ENCODE measurements around the gene LYPD5. TPM values are rescaled to one million over a fixed set of nuclear protein-coding genes. Genes with fewer than 3 reads are reported as not detected.

The LYPD5 gene
- total RNA-seq, 1 experiment from 2014 or later: 0.24 TPM

DNA sequence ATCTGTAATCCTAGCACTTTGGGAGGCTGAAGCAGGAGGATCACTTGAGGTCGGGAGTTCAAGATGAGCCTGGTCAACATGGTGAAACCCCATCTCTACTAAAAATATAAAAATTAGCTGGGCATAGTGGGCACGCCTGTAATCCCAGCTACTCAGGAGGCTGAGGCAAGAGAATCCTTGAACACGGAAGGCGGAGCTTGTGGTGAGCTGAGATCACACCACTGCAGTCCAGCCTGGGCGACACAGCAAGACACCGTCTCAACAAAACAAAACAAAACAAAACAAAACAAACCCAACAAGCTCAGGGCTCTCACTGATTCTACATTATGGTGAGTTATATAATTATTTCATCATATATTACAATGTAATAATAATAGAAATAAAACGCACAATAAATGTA lies 4.2 kb upstream of the LYPD5 start:
- peak; percentile 43 for DNase-seq (ENCODE audit: low read depth)

DNA sequence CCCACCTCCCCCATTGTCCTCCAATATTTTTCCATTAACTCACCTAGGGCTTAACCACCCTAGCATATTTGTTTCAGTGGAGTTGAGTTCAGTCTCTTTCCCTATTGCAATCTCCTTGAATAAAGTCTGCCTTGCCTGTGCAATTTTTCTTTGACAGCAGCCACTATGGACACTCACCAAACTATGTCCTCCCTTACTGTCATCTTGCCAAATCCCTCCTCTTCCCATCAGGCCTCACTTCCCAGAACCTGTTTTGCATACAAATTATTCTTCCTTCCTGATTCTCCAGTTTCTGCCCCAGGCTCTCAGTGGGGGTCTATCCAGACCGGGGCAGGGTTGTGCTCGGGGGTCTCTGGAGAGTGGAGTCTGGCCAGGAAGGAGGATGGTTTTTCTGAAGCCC lies 2.2 kb upstream of the LYPD5 start:
- DNase-seq (ENCODE audit: low read depth): no peak

DNA sequence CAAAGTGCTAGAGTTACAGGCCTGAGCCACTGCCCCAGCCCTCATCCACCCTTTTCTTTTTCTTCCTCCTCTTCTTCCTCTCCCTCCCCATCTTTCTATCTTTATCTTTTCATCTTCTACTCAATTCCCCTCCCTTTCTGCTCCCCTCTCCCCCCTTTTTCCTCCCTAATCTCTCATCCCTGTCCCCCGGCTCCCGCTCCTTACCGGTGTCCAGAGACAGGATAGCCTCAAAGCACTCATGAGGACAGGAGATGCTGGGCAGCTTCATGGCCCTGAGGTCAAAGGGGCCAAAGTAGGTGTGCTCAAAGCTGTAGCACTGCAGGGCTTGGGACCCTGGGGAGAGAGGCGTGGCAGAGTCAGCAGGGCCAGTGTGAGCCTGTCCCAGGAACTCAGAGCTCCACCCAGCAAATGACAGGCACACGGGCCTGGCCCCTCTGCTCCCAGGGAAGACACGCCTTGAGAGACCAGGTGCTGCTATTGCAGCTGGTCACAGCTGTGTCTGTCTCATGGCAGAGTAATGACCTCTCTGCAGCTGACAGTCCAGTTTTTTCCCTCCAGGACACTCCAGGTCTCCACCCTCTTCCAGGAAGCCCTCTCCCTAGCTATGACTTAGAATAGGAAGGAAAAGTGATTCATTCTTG lies 2.6 kb downstream of the LYPD5 start:
- no peak for DNase-seq (ENCODE audit: low read depth)

DNA sequence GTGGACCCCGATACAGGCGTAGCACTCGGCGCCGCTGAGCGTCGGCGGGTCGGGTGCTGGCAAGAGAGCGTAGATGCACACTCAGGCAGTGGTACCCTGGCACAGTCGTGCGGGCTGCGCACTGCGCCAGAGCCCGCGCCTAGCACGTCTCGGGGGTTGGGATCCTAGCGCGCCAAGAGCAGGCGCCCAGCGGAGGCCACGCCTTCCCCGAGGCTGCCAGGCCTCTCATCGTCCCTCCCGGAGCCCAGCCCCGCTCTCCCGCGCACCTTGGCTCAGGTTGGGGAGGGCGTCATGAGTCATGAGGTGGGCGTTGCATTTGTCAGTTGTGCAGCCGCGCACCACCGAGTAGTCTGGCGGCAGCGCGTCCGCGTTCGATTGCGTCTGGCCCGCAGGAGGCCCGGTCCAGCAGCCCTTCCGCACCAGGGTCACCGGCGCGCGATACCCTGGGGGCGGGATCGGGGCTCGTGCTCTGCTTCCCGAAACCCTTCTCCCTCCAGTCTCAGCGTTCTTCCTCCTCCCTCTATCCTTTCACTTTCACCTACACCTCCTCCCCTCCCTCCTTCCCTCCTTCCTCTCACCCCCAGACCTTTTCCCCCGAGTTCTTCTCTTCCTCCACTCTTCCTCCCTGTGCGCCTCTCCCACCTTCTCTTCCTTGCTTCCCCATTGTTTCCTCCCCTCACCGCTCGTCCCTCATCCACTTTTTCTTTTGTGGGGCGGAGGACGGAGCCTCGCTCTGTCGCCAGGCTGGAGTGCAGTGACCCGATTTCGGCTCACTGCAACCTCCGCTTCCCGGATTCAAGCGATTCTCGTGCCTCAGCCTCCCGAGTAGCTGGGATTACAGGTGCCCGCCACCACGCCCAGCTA lies 3.5 kb downstream of the LYPD5 start:
- DNase-seq (ENCODE audit: low read depth): no peak

DNA sequence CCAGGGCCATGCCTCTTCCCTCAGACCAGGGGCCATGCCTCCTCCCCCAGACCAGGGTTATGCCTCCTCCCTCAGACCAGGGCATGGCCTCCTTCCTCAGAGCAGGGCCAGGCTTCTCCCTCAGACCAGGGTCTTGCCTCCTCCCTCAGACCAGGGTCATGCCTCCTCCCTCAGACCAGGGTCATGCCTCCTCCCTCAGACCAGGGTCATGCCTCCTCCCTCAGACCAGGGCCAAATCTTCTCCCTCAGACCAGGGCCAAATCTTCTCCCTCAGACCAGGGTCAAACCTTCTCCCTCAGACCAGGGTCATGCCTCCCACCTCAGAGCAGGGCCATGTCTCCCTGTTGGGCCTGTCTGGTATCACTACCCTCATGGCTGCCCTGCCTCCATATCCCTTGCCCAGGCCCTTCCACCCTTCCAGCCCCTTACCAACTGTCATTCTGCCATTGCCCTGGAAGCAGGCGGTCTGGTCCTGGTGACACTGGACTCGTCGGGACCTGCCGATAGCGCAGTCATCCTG lies 4.2 kb downstream of the LYPD5 start:
- DNase-seq (ENCODE audit: low read depth): no peak

DNA sequence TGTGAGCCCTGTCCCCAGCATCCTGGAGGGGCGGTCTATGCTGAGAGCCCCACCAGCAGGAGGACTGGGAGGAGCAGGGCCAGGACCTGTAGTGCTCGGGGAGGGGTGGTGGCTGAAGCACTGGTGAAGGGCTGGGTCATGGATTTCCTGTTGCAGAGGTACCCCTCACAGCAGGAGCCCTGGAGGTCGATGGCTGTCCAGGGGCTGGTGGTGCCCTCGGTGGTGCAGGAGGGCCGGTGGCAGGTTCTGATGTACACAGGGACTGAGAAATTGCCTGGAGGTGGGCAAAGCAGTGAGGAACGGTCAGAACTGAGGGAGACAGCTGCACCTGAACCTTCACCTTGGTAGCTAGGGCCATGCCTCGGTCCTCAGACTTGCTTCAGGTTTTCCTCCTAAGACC lies 4.7 kb downstream of the LYPD5 start:
- DNase-seq (ENCODE audit: low read depth): no peak

DNA sequence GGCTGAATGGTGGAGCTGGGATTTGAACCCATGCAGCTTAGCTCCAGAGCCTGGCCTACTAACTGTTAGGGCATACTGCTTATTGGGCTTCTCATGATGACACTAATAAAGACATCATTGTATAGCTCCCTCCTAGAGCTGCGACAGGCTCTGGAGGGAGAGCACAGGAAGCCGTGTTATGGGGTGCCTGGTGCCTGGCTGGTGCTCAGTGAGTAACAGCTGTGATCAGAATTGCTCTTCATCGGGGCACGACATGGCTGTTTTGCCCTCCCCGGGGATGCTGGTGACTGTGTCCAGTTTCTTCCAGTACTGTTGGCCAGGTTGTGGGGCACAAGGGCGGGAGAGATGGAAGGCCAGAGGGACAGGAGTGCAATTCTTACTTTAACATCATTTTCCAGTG lies 5.1 kb downstream of the LYPD5 start:
- DNase-seq (ENCODE audit: low read depth): no peak

DNA sequence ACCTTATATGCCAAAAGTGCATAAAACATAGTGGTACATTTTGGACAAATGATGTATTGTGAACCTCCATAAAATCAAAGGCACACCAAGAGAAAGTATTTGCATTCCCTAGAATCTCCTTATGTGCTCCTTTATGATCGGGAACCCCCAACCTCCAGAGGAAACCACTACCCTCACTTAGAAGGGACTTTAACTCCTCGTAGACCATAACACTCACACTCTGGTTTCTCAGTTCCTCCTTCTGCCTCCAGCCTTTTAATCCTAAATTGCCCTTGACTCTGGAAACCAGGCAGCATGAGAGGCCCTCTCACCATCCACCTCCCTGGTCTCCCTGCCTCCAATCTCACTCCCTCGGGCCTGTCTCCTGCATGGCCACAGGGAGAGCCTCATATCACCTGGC lies 11.7 kb downstream of the LYPD5 start:
- no peak for DNase-seq (ENCODE audit: low read depth)

DNA sequence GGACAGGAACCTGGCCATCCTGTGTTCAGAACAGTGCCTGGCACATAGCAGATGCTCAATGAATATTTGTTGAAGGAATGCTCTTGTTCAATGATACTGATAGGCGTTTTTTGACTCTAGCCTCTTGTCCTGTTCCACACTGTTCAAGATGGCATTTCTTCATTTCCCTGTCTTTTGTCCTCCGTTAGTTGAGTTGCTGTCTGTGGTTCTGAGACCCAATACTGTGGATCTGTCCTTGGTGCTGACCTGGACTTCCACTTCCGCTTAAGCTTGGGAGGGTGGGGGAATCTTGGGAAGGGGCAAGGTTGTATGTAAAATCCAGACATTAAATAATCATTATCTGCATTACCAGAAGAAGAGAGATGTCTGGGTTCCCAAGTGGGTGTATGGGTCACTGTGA lies 13.2 kb downstream of the LYPD5 start:
- DNase-seq (ENCODE audit: low read depth): peak; percentile 55

DNA sequence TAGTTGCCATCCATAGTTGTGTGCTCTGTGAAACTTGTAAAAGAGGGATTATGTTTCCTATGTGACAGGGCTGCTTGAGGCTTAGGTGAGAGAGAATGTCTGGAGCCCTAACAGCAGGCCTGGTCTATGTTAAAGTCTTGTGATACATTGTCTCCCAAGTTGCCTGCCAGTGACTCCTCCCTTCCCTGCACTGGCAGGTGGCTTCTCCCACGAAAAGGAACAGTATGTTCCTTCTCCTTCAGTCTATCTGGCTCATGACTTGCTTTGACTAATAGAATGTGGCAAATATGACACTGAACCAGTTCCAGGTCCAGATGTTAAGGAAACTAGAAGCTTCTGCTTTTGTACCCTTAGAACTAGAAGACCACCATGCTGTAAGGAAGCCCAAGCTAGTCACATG lies 15.6 kb downstream of the LYPD5 start:
- DNase-seq (ENCODE audit: low read depth): no peak

DNA sequence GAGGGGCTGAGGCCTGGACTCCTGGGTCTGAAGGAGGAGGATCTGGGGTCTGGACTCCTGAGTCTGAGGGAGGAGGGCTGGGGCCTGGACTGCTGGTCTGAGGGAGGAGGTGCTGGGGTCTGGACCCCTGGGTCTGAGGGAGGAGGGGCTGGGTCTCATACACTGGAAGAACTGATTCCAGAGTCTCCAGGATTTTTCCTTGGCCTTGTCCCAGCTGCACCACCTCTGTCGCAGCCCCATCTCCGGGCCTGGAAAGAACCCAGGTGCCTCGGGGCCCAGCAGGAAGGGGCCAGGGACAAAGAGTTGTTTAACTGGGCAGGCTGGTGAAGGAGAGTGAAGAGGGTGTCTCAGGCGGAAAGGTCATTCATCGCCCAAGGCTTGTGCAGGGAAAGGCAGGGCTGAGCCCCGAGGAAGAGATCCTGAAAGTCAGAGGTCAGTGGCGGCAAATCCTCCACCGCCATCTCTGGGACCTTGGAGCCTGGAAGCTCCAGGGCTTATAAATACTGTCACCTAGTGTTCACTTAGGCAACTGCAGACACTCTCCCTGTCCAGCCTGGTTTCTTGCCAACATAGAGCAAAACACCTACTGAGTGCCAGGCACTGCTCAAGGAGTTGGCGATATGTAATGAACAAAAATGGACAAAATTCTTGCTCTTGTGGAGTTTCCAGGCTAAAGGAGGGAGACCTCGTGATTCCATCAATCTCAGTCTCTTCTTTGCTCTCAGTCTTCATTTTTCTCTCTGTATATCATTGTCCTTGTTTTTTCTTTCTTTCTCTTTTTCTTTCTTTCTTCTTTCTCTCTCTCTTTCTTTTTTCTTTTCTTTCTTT lies 17.1 kb downstream of the LYPD5 start:
- peak; percentile 92 for DNase-seq (ENCODE audit: low read depth)

DNA sequence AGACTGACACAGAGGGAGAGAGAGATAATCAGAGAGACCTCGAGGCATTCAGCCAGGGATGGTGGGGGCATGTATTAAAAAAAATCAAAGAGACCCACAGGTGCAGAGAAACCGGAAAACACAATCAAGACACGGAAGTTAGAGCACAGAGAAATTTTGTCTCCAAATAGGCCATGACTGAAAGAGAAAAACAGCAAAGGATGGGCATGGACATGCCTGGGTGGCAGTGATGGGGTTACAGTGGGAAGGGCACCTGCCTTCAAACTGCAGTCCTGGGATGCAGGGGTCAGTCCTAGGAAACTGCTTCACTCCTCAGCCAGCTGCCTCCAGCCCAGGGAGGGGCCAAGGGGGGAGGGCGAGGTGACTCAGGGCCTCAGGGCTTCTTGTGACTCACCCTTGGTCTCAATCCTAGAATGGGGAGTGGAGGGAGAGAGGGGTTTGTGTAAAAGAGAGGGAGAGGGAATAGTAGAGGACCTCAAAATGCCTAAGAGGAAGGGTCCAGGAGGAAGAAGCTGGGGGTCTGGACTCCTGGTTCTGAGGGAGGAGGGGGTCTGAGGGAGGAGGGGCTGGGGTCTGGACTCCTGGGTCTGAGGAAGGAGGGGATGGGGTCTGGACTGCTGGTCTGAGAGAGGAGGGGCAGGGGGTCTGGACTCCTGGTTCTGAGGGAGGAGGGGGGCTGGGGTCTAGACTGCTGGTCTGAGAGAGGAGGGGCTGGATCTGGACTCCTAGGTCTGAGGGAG lies 17.8 kb downstream of the LYPD5 start:
- peak; percentile 94 for DNase-seq (ENCODE audit: low read depth)

DNA sequence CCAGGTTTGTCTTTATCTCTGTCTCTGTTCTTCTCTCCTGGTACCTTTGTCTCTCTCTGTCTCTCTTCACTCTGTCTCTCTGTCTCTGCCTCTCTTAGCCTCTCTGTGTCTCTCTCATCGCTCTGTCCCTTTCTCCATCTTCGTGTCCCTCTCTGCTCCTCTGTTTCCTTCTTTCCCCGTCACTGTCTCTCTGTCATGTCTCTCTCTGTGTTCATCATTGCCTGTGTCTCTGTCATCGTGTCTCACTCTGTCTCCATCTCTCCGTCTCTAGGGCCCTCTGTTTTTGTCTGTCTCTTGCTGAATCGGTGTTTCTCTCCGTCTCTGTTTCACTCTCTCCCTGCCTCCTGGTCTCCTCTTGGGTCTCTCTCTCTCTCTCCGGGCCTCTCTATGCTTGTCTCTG lies 18.6 kb downstream of the LYPD5 start:
- no peak for DNase-seq (ENCODE audit: low read depth)

DNA sequence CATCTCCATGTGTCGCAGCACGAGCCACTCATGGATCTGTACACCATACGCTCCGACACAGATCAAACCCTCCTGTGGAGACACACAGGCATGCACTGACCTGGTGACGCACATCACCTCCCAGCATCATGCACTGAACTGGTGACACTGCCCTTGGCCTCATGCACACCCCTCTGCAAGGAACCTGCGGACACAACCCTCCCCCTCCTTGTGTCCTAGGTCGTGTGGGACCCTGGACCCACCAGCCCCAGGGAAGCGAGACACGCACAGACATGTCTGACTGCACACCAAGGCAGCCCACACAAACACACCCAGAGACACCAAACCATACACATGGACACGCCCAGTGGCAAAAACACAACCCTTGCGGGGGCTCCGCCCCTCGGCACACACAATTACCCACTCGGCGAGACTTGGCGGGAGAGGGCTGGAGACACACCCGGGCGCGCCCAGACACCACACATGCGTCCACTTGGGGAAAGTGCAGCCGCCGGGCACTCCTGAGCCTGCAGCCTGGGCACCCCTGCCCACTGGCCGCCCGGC lies 19.5 kb downstream of the LYPD5 start:
- DNase-seq (ENCODE audit: low read depth): no peak

DNA sequence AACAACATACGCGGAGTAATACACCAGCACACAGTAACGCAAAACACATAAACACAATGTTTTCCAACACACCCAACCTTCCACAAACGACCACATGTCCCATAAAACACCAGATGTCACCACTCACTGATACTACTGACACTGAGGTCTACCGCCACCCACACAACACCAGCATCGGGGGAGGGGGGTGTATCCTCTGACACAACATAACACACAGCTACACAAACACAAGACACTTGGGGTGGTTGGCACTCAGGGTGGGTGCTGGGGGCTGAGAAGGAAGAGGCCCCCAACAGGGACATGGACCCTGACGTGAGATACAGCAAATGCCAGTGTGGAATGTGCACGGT lies 20.0 kb downstream of the LYPD5 start:
- no peak for DNase-seq (ENCODE audit: low read depth)

DNA sequence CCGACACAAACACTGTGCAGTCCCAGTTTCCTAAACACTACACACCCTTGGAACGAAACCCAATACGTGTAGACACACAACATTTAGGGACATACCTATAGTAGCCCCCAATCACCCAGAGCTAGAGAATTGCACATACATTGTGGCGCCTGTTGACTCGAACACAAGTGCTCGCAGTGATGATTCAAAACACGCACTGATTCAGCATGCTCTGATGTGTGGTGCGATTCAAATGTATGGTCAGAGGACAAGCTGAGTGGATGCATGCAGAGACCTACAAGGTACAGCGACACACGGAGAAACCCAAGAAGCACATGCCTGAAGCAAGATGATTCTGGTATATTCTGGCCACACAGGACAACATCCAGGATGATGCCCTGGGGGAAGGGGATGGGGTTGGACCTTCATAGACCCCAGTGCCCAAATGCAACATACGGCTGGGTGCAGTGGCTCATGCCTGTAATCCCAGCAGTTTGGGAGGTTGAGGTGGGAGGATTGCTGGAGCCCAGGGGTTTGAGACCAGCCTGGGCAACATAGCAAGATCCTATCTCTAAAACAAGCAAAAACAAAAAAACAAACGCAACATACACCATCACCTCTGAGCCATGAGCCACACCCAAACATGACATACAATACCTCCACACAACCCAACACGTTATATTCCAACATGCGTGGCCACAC lies 20.5 kb downstream of the LYPD5 start:
- no peak for DNase-seq (ENCODE audit: low read depth)

DNA sequence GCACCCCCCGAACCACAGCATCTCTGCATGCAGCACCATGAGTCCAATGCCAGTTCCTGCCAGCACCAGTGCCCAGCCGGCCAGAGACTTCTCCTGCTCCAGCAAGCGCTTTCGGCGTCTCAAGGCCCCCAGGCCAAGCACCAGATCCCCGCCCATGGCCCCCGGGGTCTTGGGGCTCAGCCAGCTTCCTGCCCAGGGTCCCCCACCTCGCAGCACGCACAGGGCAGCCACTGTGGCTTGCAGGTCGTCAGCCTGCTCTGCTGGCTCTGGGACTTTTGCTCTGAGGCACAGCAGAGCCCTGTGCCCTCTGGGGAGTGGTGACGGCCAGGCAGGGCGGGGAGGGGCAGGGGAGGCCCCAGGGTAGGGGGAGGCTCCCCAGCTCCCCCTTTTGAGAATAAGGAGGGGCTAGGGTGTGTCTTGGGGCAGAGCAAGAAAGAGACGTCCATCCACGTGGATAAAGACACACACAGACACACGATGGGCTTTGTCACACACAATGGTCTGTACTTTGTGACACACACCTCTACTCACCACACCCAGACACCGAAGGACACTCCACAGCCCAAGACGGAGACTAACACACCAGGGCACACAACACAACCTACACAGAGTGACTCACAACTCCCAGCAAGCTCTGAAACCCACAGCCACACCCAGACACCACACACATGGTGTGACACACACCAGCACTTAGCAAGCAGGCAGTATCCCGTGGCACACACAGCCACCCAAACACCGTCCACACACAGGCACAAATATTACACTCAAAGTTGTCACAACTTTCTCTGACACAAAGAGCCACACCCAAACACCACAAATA lies 21.3 kb downstream of the LYPD5 start, which contains the start of gene KCNN4:
TSS of gene KCNN4 (minus strand) at position 268 of the 820 bp plus-strand sequence. CDS start at position 156, 112 bp downstream.
- DNase-seq (ENCODE audit: low read depth): peak; percentile 92

DNA sequence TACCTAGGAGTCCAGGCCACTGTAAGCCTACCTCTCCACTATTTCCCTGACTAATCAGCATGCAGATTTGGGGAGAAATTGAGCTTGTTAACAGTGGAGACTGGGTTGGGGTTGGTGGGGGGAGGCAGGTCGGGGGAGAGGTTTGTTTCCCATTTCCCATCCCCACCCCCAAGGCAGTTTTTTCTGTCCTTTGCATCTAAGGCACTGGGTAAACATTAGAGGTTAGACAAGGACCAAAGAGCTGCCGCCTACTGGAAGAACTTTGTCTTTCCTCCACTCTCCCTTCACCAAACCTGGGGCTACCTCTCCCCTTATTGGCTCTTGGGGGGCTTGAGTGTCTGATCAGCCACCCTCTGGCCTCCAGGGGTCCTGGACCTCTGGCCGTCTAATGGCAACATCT lies 22.4 kb downstream of the LYPD5 start:
- peak; percentile 44 for DNase-seq (ENCODE audit: low read depth)

DNA sequence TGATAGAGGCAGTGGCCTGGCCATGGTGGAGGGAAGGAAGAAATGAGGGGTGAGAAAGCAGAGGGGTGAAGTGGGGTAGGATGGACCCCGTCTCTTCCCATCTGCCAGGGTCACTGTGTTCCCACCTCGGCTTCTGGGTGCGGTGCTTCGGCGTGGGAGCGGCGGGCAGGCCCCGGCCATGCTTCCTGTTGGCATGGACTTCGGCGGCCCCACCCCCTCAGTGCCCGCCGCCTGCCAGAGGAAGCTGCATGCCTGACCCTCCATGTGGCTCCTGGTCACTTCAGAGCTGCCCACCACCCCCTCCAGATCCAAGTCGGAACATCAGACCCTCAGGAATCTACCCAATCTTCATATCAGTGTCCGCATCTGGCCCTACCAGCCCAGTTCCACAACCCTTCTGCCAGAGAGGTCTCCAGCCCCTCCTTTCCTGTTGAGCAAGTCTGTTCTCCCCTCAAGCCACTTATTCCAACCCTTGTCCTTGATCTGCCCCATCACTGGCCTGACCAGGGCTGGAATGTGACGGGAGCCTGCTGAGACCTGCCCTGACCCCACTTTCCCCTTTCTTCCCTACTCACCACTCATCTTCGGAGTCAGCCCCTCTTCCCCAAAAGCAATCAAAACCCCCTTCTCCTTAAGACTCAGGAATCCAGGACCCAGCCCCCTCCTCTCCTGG lies 23.0 kb downstream of the LYPD5 start:
- no peak for DNase-seq (ENCODE audit: low read depth)

Data from RPMI7951 (cell line).